H1 (cell line): ENCODE results near the gene MRPS25. TPM values are rescaled to one million over a fixed set of nuclear protein-coding genes. Genes with fewer than 3 reads are reported as not detected.

Experiments used
- BACH1 ChIP-seq: IDR thresholded peaks from 2 replicates; pipeline ENCODE4 v1.6.1; 2012; ENCODE audit warnings: low read length, improper control_type of control experiment
- CHD7 ChIP-seq: fragments of 300-600 bp; sonication (generic); IDR thresholded peaks from 2 replicates; pipeline ENCODE4 v1.7.1; 2012; ENCODE audit warnings: low read length, moderate library complexity, mild to moderate bottlenecking, inconsistent platforms; ENCODE audit not compliant: insufficient replicate concordance
- EZH2 ChIP-seq: fragments of 200-600 bp; sonication (generic); IDR thresholded peaks from 2 replicates; pipeline ENCODE4 v1.7.1; 2012; ENCODE audit warnings: low read depth, mild to moderate bottlenecking, moderate library complexity, low read length, inconsistent platforms; ENCODE audit not compliant: severe bottlenecking
- MAFK ChIP-seq: IDR thresholded peaks from 2 replicates; pipeline ENCODE4 v1.6.1; 2012; ENCODE audit warnings: low read depth, mild to moderate bottlenecking, improper control_type of control experiment, low read length
- NANOG ChIP-seq: IDR thresholded peaks from 2 replicates; pipeline ENCODE4 v1.6.1; 2011; ENCODE audit warnings: low read length, low read depth, mild to moderate bottlenecking, inconsistent platforms; ENCODE audit not compliant: insufficient read depth, poor library complexity, severe bottlenecking
- TAF7 ChIP-seq: optimal IDR thresholded peaks from 2 replicates; pipeline ENCODE3; 2011; ENCODE audit warnings: low read depth, mild to moderate bottlenecking, inconsistent platforms, low read length, moderate library complexity, borderline replicate concordance
- polyA plus RNA-seq, 7 experiments: library from polyadenylated mRNA; depleted of rRNA in 3 of 7; stranded (reverse) in 5 of 7; unstranded in 2 of 7; fragments of >200 nt in 5 of 7; fragments of 200-250 nt in 2 of 7; gene quantifications; 1 replicate in 5 of 7; 2 replicates in 1 of 7; 4 replicates in 1 of 7; pipeline versions ENCODE4 v1.2.1 to v1.2.3, GENCODE V29; 2011 to 2013; ENCODE audit warnings: missing spikeins in 2 of 7, mixed read lengths in 2 of 7
- total RNA-seq: library from RNA; stranded (reverse); fragmentation: NEBNext Ultra II Directional; extraction: Animal tissue kit (Norgen Biotek cat#: 25700); gene quantifications from 2 replicates; pipeline ENCODE4 v1.2.1, GENCODE V29; 2021

MRPS25 gene
- total and polyA plus RNA-seq, 2 of the 8 experiments (the other 6 are each of a cell fraction or from before 2014, with no cell fraction given), result 23.0 to 56.5 TPM

- no peak for TF ChIP-seq CHD7
- no peak for TF ChIP-seq TAF7
- no peak for TF ChIP-seq MAFK
- no peak for TF ChIP-seq NANOG
- TF ChIP-seq BACH1, result no peak
- TF ChIP-seq EZH2, result no peak
Observed at GRCh38 chr3:15017191-15017590, 47.9 kb downstream of the MRPS25 start (continued).
